H1 (cell line): ENCODE results near the gene ADPRH. TPM values are rescaled to one million over a fixed set of nuclear protein-coding genes. Genes with fewer than 3 reads are reported as not detected.

ENCODE experiments used
- ASH2L ChIP-seq: fragments of 200-600, 300-600 bp; sonication (generic); IDR thresholded peaks from one replicate; pipeline ENCODE4 v1.7.1; 2017; ENCODE audit warnings: low read length
- CREB1 ChIP-seq: IDR thresholded peaks from 2 replicates; pipeline ENCODE4 v1.6.1; 2012; ENCODE audit warnings: inconsistent platforms
- CTBP2 ChIP-seq: IDR thresholded peaks from 2 replicates; pipeline ENCODE4 v1.7.0; 2011; ENCODE audit warnings: borderline replicate concordance, mild to moderate bottlenecking, moderate library complexity, mixed read lengths, low read length; ENCODE audit not compliant: insufficient read depth, insufficient read length
- KDM1A ChIP-seq: fragments of 200-600, 300-600 bp; sonication (generic); IDR thresholded peaks from 2 replicates; pipeline ENCODE4 v1.7.1; 2016; ENCODE audit warnings: mild to moderate bottlenecking, low read length, borderline replicate concordance
- MAFK ChIP-seq: IDR thresholded peaks from 2 replicates; pipeline ENCODE4 v1.6.1; 2012; ENCODE audit warnings: low read depth, mild to moderate bottlenecking, improper control_type of control experiment, low read length
- SIRT6 ChIP-seq: IDR thresholded peaks from one replicate; pipeline ENCODE4 v1.7.1; 2012; ENCODE audit warnings: low read length, inconsistent platforms
- SP2 ChIP-seq: IDR thresholded peaks from 2 replicates; pipeline ENCODE4 v1.6.1; 2012; ENCODE audit warnings: mild to moderate bottlenecking, low read length, inconsistent platforms
- TAF7 ChIP-seq: optimal IDR thresholded peaks from 2 replicates; pipeline ENCODE3; 2011; ENCODE audit warnings: low read depth, mild to moderate bottlenecking, inconsistent platforms, low read length, moderate library complexity, borderline replicate concordance
- YY1 ChIP-seq: IDR thresholded peaks from 2 replicates; pipeline ENCODE4 v1.6.1; 2011; ENCODE audit warnings: low read depth, mild to moderate bottlenecking, low read length
- ZNF274 ChIP-seq: IDR thresholded peaks from 2 replicates; pipeline ENCODE4 v1.7.0; 2012; ENCODE audit warnings: low read length, borderline replicate concordance; ENCODE audit errors: extremely low read depth
- polyA plus RNA-seq, 7 experiments: library from polyadenylated mRNA; depleted of rRNA in 3 of 7; stranded (reverse) in 5 of 7; unstranded in 2 of 7; fragments of >200 nt in 5 of 7; fragments of 200-250 nt in 2 of 7; gene quantifications; 1 replicate in 5 of 7; 2 replicates in 1 of 7; 4 replicates in 1 of 7; pipeline versions ENCODE4 v1.2.1 to v1.2.3, GENCODE V29; 2011 to 2013; ENCODE audit warnings: missing spikeins in 2 of 7, mixed read lengths in 2 of 7
- total RNA-seq: library from RNA; stranded (reverse); fragmentation: NEBNext Ultra II Directional; extraction: Animal tissue kit (Norgen Biotek cat#: 25700); gene quantifications from 2 replicates; pipeline ENCODE4 v1.2.1, GENCODE V29; 2021
- TF ChIP-seq, protein P1 (sequence below): IDR thresholded peaks from 2 replicates; pipeline ENCODE4 v1.6.1; 2011; ENCODE audit warnings: low read length, improper control_type of control experiment

Gene ADPRH
- total and polyA plus RNA-seq, 2 of the 8 experiments (the other 6 are each of a cell fraction or from before 2014, with no cell fraction given): 2.6 to 4.2 TPM

DNA sequence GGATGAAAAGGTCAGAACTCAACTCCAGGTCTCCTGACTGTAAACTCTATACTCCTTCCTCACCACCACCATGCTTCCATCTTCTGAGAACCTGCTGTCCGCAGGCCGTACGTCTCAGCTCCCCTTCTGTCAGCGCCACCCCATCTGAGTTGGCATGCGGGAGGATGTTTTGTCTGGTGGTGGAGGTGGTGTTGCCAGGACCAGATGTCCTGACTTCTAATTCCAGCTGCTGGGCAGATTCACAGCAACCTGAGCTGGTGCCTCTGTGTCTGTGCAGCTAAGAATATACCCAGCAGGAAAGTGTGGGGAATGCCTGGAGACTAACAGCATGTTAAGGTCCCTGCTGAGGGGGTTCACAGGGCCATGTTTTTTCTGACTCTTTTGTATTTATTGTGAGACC lies 41.6 kb downstream of the ADPRH start (continued):
- TF ChIP-seq, protein P1, sequence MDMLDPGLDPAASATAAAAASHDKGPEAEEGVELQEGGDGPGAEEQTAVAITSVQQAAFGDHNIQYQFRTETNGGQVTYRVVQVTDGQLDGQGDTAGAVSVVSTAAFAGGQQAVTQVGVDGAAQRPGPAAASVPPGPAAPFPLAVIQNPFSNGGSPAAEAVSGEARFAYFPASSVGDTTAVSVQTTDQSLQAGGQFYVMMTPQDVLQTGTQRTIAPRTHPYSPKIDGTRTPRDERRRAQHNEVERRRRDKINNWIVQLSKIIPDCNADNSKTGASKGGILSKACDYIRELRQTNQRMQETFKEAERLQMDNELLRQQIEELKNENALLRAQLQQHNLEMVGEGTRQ: no peak
- TF ChIP-seq SP2 (no peak), CREB1 (no peak), TAF7 (no peak), SIRT6 (no peak), ASH2L (no peak), YY1 (no peak), MAFK (no peak), ZNF274 (no peak), KDM1A (no peak), CTBP2 (no peak)
